K562 (cell line): ENCODE data around the gene PAIP2. TPM values are rescaled to one million over a fixed set of nuclear protein-coding genes. Genes with fewer than 3 reads are reported as not detected.

Experiments used
- ARHGAP35 ChIP-seq: fragments of 450-650 bp; IDR thresholded peaks from 2 replicates; pipeline ENCODE4 v1.6.1; 2018; ENCODE audit not compliant: partially characterized antibody
- HMBOX1 ChIP-seq: sonication (generic); IDR thresholded peaks from 2 replicates; pipeline ENCODE4 v1.6.1; 2016
- LARP7 ChIP-seq: fragments of 450-650 bp; IDR thresholded peaks from 2 replicates; pipeline ENCODE4 v1.6.1; 2016
- MEF2A ChIP-seq: IDR thresholded peaks from 2 replicates; pipeline ENCODE4 v1.6.1; 2011; ENCODE audit warnings: low read depth, mild to moderate bottlenecking, low read length, moderate library complexity; ENCODE audit not compliant: control insufficient read depth
- NFXL1 ChIP-seq: fragments of 450-650 bp; formaldehyde crosslinking; IDR thresholded peaks from 2 replicates; pipeline ENCODE4 v1.4.0; 2021; ENCODE audit warnings: mild to moderate bottlenecking
- NR1H2 ChIP-seq: sonication (generic); formaldehyde crosslinking; IDR thresholded peaks from 2 replicates; pipeline ENCODE4 v1.4.0; 2020; ENCODE audit warnings: mild to moderate bottlenecking, missing genetic modification reagents
- NUFIP1 ChIP-seq: fragments of 450-650 bp; IDR thresholded peaks from 2 replicates; pipeline ENCODE4 v1.6.1; 2018; ENCODE audit not compliant: partially characterized antibody
- PHB2 ChIP-seq: fragments of 450-650 bp; IDR thresholded peaks from 2 replicates; pipeline ENCODE4 v1.6.1; 2017; ENCODE audit warnings: low read depth
- RBM39 ChIP-seq: fragments of 200-400 bp; formaldehyde crosslinking; optimal IDR thresholded peaks from 2 replicates; pipeline ENCODE3; 2018; ENCODE audit warnings: low read depth, low read length
- SP1 ChIP-seq: sonication (generic); formaldehyde crosslinking; IDR thresholded peaks from 2 replicates; pipeline ENCODE4 v1.8.1; 2022; ENCODE audit warnings: mild to moderate bottlenecking, missing genetic modification reagents
- SREBF2 ChIP-seq: sonication (generic); formaldehyde crosslinking; IDR thresholded peaks from 2 replicates; pipeline ENCODE4 v1.4.0; 2020; ENCODE audit warnings: mild to moderate bottlenecking, missing genetic modification reagents
- WHSC1 ChIP-seq: IDR thresholded peaks from one replicate; pipeline ENCODE4 v1.6.1; 2012; ENCODE audit warnings: low read length, control low read depth, inconsistent platforms
- ZBED1 ChIP-seq: IDR thresholded peaks from 2 replicates; pipeline ENCODE4 v1.6.1; 2014
- ZNF239 ChIP-seq: fragments of 250-450 bp; sonication (Bioruptor Pico); IDR thresholded peaks from 2 replicates; pipeline ENCODE4 v1.4.0; 2020; ENCODE audit warnings: mild to moderate bottlenecking
- ZNF398 ChIP-seq: fragments of 250-450 bp; sonication (Bioruptor Pico); IDR thresholded peaks from 2 replicates; pipeline ENCODE4 v1.8.0; 2021; ENCODE audit warnings: moderate library complexity, mild to moderate bottlenecking, inconsistent platforms
- ZNF512 ChIP-seq: IDR thresholded peaks from 2 replicates; pipeline ENCODE4 v1.6.1; 2016; ENCODE audit warnings: missing genetic modification characterization, missing compliant biosample characterization
- ZNF592 ChIP-seq: fragments of 450-650 bp; IDR thresholded peaks from 2 replicates; pipeline ENCODE4 v1.6.1; 2017; ENCODE audit warnings: antibody characterized with exemption, mild to moderate bottlenecking
- ZNF655 ChIP-seq: fragments of 250-450 bp; sonication (Bioruptor Pico); IDR thresholded peaks from 2 replicates; pipeline ENCODE4 v1.5.0; 2021
- ZNF780A ChIP-seq: fragments of 250-450 bp; sonication (Bioruptor Pico); IDR thresholded peaks from 2 replicates; pipeline ENCODE4 v1.5.0; 2021; ENCODE audit warnings: mild to moderate bottlenecking
- ZNF79 ChIP-seq: fragments of 250-450 bp; sonication (Bioruptor Pico); IDR thresholded peaks from 2 replicates; pipeline ENCODE4 v1.4.0; 2020; ENCODE audit warnings: low read depth, mild to moderate bottlenecking, moderate library complexity
- polyA plus RNA-seq, 8 experiments: library from polyadenylated mRNA; depleted of rRNA in 4 of 8; stranded (reverse) in 5 of 8; unstranded in 3 of 8; fragments of >200 nt; fragmentation: Nextera tagmentation in 2 of 8; fragmentation: Illumina TruSeq in 1 of 8; extraction: Ambion mirVana in 2 of 8; extraction: Trizol in 1 of 8; gene quantifications; 2 replicates each; pipeline versions ENCODE4 v1.2.1 to v1.2.3, GENCODE V29; 2011 to 2014; ENCODE audit warnings: inconsistent platforms in 1 of 8, missing spikeins in 1 of 8
- total RNA-seq, 7 experiments: library from RNA; depleted of rRNA in 6 of 7; stranded (reverse); fragments of >200 nt in 6 of 7; fragmentation: Illumina TruSeq in 2 of 7; extraction: Trizol in 2 of 7; gene quantifications; 2 replicates each; pipeline versions ENCODE4 v1.2.1 to v1.2.3, GENCODE V29; 2011 to 2021; ENCODE audit warnings: low replicate concordance in 1 of 7

PAIP2 gene
- total and polyA plus RNA-seq, 9 of the 15 experiments (the other 6 are each of a cell fraction or from before 2014, with no cell fraction given), result 78.3 to 187 (median 128) TPM

- TF ChIP-seq ZNF398 (CRISPR knock-in tag) (no peak), ZNF79 (no peak), ZNF512 (no peak), ZNF655 (CRISPR knock-in tag) (no peak), LARP7 (no peak), SREBF2 (CRISPR knock-in tag) (no peak), PHB2 (no peak), RBM39 (no peak), ARHGAP35 (no peak), MEF2A (no peak), WHSC1 (no peak), NUFIP1 (no peak), NR1H2 (CRISPR knock-in tag) (no peak; the same call in 1 of the 2 replicates), ZNF592 (peak; percentile 86), SP1 (CRISPR knock-in tag) (peak; percentile 97), HMBOX1 (no peak), ZNF239 (no peak), ZBED1 (no peak), ZNF780A (CRISPR knock-in tag) (no peak), NFXL1 (CRISPR knock-in tag) (no peak)
These were observed 62.3 kb downstream of the PAIP2 start, which contains the start of gene SPATA24 (continued) for GRCh38 chr5:139403787-139404483.
